ENCODE data around the gene FUT9.

- TF ChIP-seq ZNF274 (IDR thresholded peaks at IDR 0.05; ENCODE audit: low read depth, low read length), result no peak
- TF ChIP-seq YY1 (IDR thresholded peaks at IDR 0.05; ENCODE audit: insufficient read depth, insufficient read length), result no peak
- no peak for TF ChIP-seq SUZ12 (IDR thresholded peaks at IDR 0.05; ENCODE audit: extremely low read depth, insufficient read depth, insufficient read length)
Observed at GRCh38 chr6:96138406-96138805, 122.6 kb downstream of the FUT9 start.

All from NT2/D1 (cell line).